Psoas muscle (tissue), 8 donors: Measurements from ENCODE around the gene CHST11. TPM values are rescaled to one million over a fixed set of nuclear protein-coding genes. Genes with fewer than 3 reads are reported as not detected.

Experiments
- ATAC-seq, 4 donors: fragments of 200-7000 bp; cut with Tn5 transposase; one replicate each; pipeline ENCODE4 v1.9.1; 2020; ENCODE audit warnings: moderate library complexity in 3 of 4, mild to moderate bottlenecking in 2 of 4
- DNase-seq, 2 donors: peaks; one replicate each; pipeline ENCODE4 v3.0.0-alpha.2; 2020
- H3K27ac ChIP-seq: fragments of 200-600 bp; one replicate; pipeline ENCODE4 v1.8.0; 2022
- H3K27me3 ChIP-seq, 3 donors: fragments of 200-600 bp in 1 of 3; one replicate each; pipeline versions ENCODE4 v1.6.1 to v1.8.0; 2013 to 2022; ENCODE audit warnings: low read length in 2 of 3, mild to moderate bottlenecking in 2 of 3, moderate library complexity in 1 of 3; ENCODE audit not compliant: insufficient read depth in 3 of 3
- H3K36me3 ChIP-seq, 2 donors: fragments of 200-600 bp in 1 of 2; one replicate each; pipeline versions ENCODE4 v1.6.1 to v1.8.0; 2013 to 2022; ENCODE audit warnings: low read depth in 1 of 2, mild to moderate bottlenecking in 1 of 2, moderate library complexity in 1 of 2; ENCODE audit not compliant: insufficient read depth in 1 of 2
- H3K4me1 ChIP-seq: fragments of 200-600 bp; one replicate; pipeline ENCODE4 v1.8.0; 2022
- H3K4me3 ChIP-seq: fragments of 200-600 bp; one replicate; pipeline ENCODE4 v1.8.0; 2022; ENCODE audit warnings: mild to moderate bottlenecking
- H3K9me3 ChIP-seq: fragments of 200-600 bp; one replicate; pipeline ENCODE4 v1.8.0; 2022
- WGBS, 3 donors: extraction: QIAGEN DNeasy Blood & Tissue Kit; methylation state at CpG; one replicate each; pipeline versions ENCODE4 v1.1.6 to v1.1.7; 2013; 5-methylcytosine and 5-hydroxymethylcytosine counted together
- intact Hi-C, 2 donors: fragments of 100-400 bp; cut with DNase I; formaldehyde crosslinking; loops; one replicate each; pipeline versions ENCODE4 v1.11.0 to v1.14.2; 2022
- polyA plus RNA-seq, 3 donors: library from polyadenylated mRNA; stranded (reverse); fragments of 200-250 nt; gene quantifications; one replicate each; pipeline ENCODE4 v1.2.3, GENCODE V29; 2013
- total RNA-seq, 4 donors: library from RNA; stranded (reverse); fragmentation: NEBNext Ultra II Directional in 2 of 4; extraction: Animal tissue kit (Norgen Biotek cat#: 25700) in 2 of 4; gene quantifications; one replicate each; pipeline versions ENCODE4 v1.2.1 to v1.2.4, GENCODE V29; 2021 to 2023
- TF ChIP-seq, protein P1 (sequence below): fragments of 200-600 bp; IDR thresholded peaks from one replicate; pipeline ENCODE4 v1.8.0; 2022; ENCODE audit warnings: antibody characterized with exemption
- donor health status: healthy with polysubstance abuse.
- donor health status: DM: no; HTN: no; CAD: no; lungs with moderate emphysema.
- donor health status: Bipolar disorder and iron deficiency.
- donor health status: healthy.
- donor health status: DM: yes; HTN: yes; CAD: no.
- donor health status: DM: no; HTN: no; CAD: no.
- donor health status: DM: no; HTN: no; CAD: no.
- donor health status: DM: yes; HTN: yes; CAD: no.

The CHST11 gene
- total and polyA plus RNA-seq, 7 donors, result 0.52 to 1.6 (median 1.0) TPM

DNA sequence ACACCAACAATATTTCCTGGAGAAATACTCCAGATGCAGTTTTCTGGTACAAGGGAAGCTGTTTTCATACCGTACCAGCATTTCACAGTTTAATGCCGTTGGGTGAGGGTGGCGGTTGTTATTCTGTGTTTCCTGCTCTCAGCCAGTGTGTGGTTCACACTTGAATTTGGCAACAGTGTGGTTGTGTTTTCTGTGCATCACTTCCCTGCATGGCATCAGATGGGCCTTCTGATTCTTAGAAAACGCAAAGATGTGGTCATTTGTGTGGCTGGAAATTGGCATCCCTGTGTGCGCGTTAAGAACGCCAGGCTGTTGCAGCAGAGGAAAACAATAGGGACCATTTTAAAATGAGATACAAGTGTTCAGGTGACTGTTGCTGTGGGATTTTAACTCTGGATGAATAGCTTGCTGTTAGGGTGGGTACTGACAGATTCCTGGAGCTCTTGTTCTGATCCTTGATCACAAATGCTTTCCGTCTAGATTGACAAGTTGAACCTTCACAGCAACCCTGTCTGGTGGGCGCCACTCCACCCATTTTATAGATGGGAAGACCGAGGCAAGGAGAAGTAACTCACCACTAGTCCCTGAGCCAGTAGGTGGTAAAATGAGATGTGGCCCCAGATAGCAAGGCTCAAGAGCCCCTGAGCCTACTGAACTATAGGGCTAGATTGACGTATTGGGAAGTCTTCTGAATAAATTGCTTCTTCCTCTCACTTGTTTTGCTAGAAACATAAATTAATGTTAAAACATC lies 231.2 kb downstream of the CHST11 start:
- Histone ChIP-seq H3K36me3 (no peaks in the 10 kb centered on the region), H3K27me3 (no peaks in the 10 kb centered on the region), H3K4me1 (no peaks in the 10 kb centered on the region), H3K4me3 (no peak overlapping the region), H3K9me3 (peaks cover 4% of the 10 kb centered on the region), H3K27ac (no peak overlapping the region)
- intact Hi-C loops, result no loop called here
- ATAC-seq (no peak), DNase-seq (no peak)
- WGBS, 3 donors, result 83 to 90% (median 86%) methylated on average over 11 of the region's 11 CpGs
- TF ChIP-seq, protein P1, sequence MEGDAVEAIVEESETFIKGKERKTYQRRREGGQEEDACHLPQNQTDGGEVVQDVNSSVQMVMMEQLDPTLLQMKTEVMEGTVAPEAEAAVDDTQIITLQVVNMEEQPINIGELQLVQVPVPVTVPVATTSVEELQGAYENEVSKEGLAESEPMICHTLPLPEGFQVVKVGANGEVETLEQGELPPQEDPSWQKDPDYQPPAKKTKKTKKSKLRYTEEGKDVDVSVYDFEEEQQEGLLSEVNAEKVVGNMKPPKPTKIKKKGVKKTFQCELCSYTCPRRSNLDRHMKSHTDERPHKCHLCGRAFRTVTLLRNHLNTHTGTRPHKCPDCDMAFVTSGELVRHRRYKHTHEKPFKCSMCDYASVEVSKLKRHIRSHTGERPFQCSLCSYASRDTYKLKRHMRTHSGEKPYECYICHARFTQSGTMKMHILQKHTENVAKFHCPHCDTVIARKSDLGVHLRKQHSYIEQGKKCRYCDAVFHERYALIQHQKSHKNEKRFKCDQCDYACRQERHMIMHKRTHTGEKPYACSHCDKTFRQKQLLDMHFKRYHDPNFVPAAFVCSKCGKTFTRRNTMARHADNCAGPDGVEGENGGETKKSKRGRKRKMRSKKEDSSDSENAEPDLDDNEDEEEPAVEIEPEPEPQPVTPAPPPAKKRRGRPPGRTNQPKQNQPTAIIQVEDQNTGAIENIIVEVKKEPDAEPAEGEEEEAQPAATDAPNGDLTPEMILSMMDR, result no peak

DNA sequence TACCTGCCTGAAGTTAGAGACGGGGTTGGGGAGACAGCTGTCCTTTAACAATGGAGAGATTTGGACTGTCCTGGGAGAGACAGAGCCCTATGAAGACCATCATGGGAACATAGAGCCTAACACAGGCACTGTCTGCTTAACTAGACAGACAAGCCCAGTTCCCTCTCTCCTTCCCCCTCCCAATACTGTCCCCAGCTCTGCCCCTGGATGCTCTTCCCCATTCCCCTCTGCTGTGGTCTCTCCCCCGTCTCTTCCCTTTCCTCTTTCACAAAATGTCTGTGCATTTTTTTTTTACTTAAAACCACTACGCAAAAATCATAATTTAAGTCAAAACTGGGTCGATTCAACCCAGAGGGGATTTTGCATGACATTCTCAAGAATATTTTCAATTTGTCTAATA lies 232.9 kb downstream of the CHST11 start:
- H3K27ac ChIP-seq, result no peak overlapping the region
- H3K9me3 ChIP-seq, result peaks cover 5% of the 10 kb centered on the region
- ATAC-seq, result no peak
- intact Hi-C loops, result no loop called here
- no peak for DNase-seq
- no peak overlapping the region for H3K4me3 ChIP-seq
- TF ChIP-seq, protein P1, result no peak
- no peaks in the 10 kb centered on the region for H3K36me3 ChIP-seq
- H3K27me3 ChIP-seq, result no peaks in the 10 kb centered on the region
- H3K4me1 ChIP-seq, result no peaks in the 10 kb centered on the region
- WGBS, 3 donors, result 85 to 92% (median 90%) methylated on average over 4 of the region's 4 CpGs

DNA sequence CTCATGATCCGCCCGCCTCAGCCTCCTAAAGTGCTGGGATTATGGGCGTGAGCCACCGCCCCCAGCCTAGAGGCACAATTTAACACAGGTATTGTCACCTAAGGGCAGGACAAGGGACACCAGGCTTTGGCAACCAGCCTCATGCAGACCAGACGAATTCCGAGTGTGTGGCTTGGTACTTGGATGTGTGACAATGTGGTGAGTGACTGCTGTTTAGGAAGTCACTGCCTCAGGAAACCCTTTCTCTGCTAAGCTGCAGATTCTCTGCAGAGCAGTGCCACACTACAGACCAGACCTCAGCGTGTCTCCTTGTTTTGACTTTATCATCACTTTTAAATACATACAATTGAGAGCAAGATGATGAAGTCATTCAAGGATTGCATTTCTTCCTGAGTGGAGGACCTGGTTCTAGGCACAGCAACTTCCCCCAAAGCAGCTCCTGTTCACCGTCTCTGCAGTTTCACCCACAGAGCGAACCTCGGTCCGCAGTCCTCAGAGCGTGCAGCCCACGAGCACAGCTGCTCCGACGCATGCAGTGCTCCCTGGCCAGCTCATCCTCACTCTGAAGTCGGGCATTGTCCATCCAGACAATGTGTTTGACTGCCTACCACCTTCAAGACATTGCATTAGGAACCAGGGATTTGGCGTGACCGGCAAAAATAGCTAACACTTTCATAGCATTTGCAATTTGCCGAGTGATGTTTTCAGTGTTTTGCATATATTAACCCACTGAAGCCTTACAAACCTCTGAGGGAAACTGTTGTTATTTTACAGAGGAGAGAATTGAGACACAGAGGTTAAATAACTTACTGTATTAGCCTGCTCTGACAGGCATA lies 235.2 kb downstream of the CHST11 start:
- TF ChIP-seq, protein P1, result no peak
- peaks cover 5% of the 10 kb centered on the region for H3K9me3 ChIP-seq
- intact Hi-C loops, result no loop called here
- H3K4me1 ChIP-seq, result no peaks in the 10 kb centered on the region
- no peak for DNase-seq
- no peak for ATAC-seq
- no peak overlapping the region for H3K4me3 ChIP-seq
- WGBS, 3 donors, result 85 to 89% (median 85%) methylated on average over 19 of the region's 19 CpGs
- no peak overlapping the region for H3K27ac ChIP-seq
- no peaks in the 10 kb centered on the region for H3K36me3 ChIP-seq
- H3K27me3 ChIP-seq, result peaks cover 0 to 2% (median 0%) of the 10 kb centered on the region in 3 donors

DNA sequence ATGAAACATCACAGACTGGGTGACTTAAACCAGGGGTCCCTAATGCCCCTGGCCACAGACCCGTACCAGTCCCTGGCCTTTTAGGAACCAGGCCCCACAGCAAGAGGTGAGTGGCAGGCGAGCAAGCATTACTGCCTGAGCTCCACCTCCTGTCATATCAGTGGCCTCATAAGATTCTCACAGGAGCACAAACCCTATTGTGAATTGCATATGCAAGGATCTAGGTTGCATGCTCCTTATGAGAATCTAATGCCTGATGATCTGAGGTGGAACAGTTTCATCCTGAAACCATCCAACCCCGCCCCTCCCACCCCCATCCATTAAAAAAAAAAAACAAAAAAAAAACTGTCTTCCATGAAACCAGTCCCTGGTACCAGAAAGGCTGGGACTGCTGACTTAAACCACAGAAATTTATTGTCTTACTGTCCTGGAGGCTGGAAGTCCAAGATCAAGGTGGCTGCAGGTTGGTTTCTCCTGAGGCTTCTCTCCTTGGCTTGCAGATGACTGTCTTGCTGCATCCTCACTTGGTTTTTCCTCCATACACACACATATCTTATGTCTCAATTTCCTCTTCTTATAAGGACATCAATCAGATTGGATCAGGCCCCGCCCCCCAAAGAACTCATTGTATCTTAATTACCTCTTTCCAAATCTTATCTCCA lies 235.9 kb downstream of the CHST11 start:
- Histone ChIP-seq H3K4me1 (no peaks in the 10 kb centered on the region), H3K27ac (no peak overlapping the region), H3K4me3 (no peak overlapping the region), H3K36me3 (no peaks in the 10 kb centered on the region), H3K9me3 (peaks cover 5% of the 10 kb centered on the region), H3K27me3 (peaks cover 0 to 2% (median 0%) of the 10 kb centered on the region in 3 donors)
- ATAC-seq (no peak), DNase-seq (no peak)
- TF ChIP-seq, protein P1, result no peak
- WGBS, 3 donors, result 72 to 99% (median 93%) methylated on average over 4 of the region's 4 CpGs
- intact Hi-C loops, result no loop called here
